GM20000 (cell line): ENCODE measurements around the gene TOR1AIP2.
"Not testable (repeated sequence)": the region's sequence is repeated elsewhere in the genome, so short reads cannot be mapped to it uniquely, and the experiment has no call there.

Source experiments
- DNase-seq: peaks from one replicate; pipeline ENCODE4 v3.0.0; 2012; ENCODE audit warnings: low spot score
- CTCF ChIP-seq: IDR thresholded peaks from 2 replicates; pipeline ENCODE4 v1.5.1; 2012; ENCODE audit warnings: mild to moderate bottlenecking, control low read depth; ENCODE audit errors: extremely low read depth, missing control alignments

Gene TOR1AIP2

GRCh38 chr1:179810367-179810715 is 67.3 kb downstream of the TOR1AIP2 start:
- no peak for TF ChIP-seq CTCF
- no peak for DNase-seq

- DNase-seq, result peak; percentile 73
- peak; percentile 81 for TF ChIP-seq CTCF
Measured at GRCh38 chr1:179809506-179810366, 67.9 kb downstream of the TOR1AIP2 start.

GRCh38 chr1:179808503-179808902 is 69.1 kb downstream of the TOR1AIP2 start:
- no peak for DNase-seq
- no peak for TF ChIP-seq CTCF

- no peak for DNase-seq
Measured at GRCh38 chr1:179807691-179808485, 69.7 kb downstream of the TOR1AIP2 start.

GRCh38 chr1:179807291-179807690 is 70.3 kb downstream of the TOR1AIP2 start:
- TF ChIP-seq CTCF, result no peak
- no peak for DNase-seq

More at GRCh38 chr1:179807691-179808485, 69.7 kb downstream of the TOR1AIP2 start:
- TF ChIP-seq CTCF, result no peak

- TF ChIP-seq CTCF, result no peak
Measured at GRCh38 chr1:179806333-179806732, 71.3 kb downstream of the TOR1AIP2 start.

GRCh38 chr1:179805291-179806195 is 72.1 kb downstream of the TOR1AIP2 start:
- no peak for TF ChIP-seq CTCF
- no peak for DNase-seq

More at GRCh38 chr1:179806333-179806732, 71.3 kb downstream of the TOR1AIP2 start:
- DNase-seq, result no peak

- not testable (repeated sequence) for DNase-seq
Measured at GRCh38 chr1:179804417-179804816, 73.2 kb downstream of the TOR1AIP2 start.
